ENCODE data around the gene PCP4.

PCP4 gene

GRCh38 chr21:39924577-39925308, 57.5 kb downstream of the PCP4 start:
- WGBS, result 88% methylated on average over 8 of the region's 8 CpGs

GRCh38 chr21:39927304-39927886, 60.2 kb downstream of the PCP4 start:
- no peak overlapping the region for H3K4me3 ChIP-seq (ENCODE audit: low read length)
- WGBS, result 86% methylated on average over 2 of the region's 2 CpGs

More at GRCh38 chr21:39924577-39925308, 57.5 kb downstream of the PCP4 start:
- H3K27me3 ChIP-seq (ENCODE audit: insufficient read depth, low read length), result no peaks in the 10 kb centered on the region
- H3K36me3 ChIP-seq (ENCODE audit: insufficient read depth, low read length), result no peaks in the 10 kb centered on the region
- no peaks in the 10 kb centered on the region for H3K9me3 ChIP-seq (ENCODE audit: insufficient read depth, low read depth, low read length)
- no peaks in the 10 kb centered on the region for H3K4me1 ChIP-seq (ENCODE audit: insufficient read depth, low read length)
- H3K9ac ChIP-seq (ENCODE audit: low read depth, low read length), result no peak overlapping the region
- H3K27ac ChIP-seq (ENCODE audit: low read depth, low read length), result no peak overlapping the region
- H3K4me3 ChIP-seq (ENCODE audit: low read length), result no peak overlapping the region

GRCh38 chr21:39932335-39932734, 65.1 kb downstream of the PCP4 start:
- H3K9ac ChIP-seq (ENCODE audit: low read depth, low read length), result no peak overlapping the region
- H3K4me1 ChIP-seq (ENCODE audit: insufficient read depth, low read length), result no peaks in the 10 kb centered on the region
- WGBS, result 100% methylated on average over 1 of the region's 1 CpG
- no peak overlapping the region for H3K27ac ChIP-seq (ENCODE audit: low read depth, low read length)
- H3K9me3 ChIP-seq (ENCODE audit: insufficient read depth, low read depth, low read length), result no peaks in the 10 kb centered on the region
- no peaks in the 10 kb centered on the region for H3K27me3 ChIP-seq (ENCODE audit: insufficient read depth, low read length)
- no peaks in the 10 kb centered on the region for H3K36me3 ChIP-seq (ENCODE audit: insufficient read depth, low read length)
- no peak overlapping the region for H3K4me3 ChIP-seq (ENCODE audit: low read length)

More at GRCh38 chr21:39927304-39927886, 60.2 kb downstream of the PCP4 start:
- H3K4me1 ChIP-seq (ENCODE audit: insufficient read depth, low read length), result no peaks in the 10 kb centered on the region
- H3K9me3 ChIP-seq (ENCODE audit: insufficient read depth, low read depth, low read length), result no peaks in the 10 kb centered on the region
- no peak overlapping the region for H3K27ac ChIP-seq (ENCODE audit: low read depth, low read length)
- no peaks in the 10 kb centered on the region for H3K27me3 ChIP-seq (ENCODE audit: insufficient read depth, low read length)
- H3K9ac ChIP-seq (ENCODE audit: low read depth, low read length), result no peak overlapping the region
- H3K36me3 ChIP-seq (ENCODE audit: insufficient read depth, low read length), result no peaks in the 10 kb centered on the region

GRCh38 chr21:39934895-39935294, 67.7 kb downstream of the PCP4 start:
- H3K27ac ChIP-seq (ENCODE audit: low read depth, low read length), result no peak overlapping the region
- no peak overlapping the region for H3K9ac ChIP-seq (ENCODE audit: low read depth, low read length)

GRCh38 chr21:39935716-39936115, 68.5 kb downstream of the PCP4 start:
- H3K9me3 ChIP-seq (ENCODE audit: insufficient read depth, low read depth, low read length), result no peaks in the 10 kb centered on the region
- no peak overlapping the region for H3K27ac ChIP-seq (ENCODE audit: low read depth, low read length)
- 94% methylated on average over 5 of the region's 5 CpGs for WGBS
- H3K36me3 ChIP-seq (ENCODE audit: insufficient read depth, low read length), result no peaks in the 10 kb centered on the region
- H3K9ac ChIP-seq (ENCODE audit: low read depth, low read length), result no peak overlapping the region
- no peaks in the 10 kb centered on the region for H3K27me3 ChIP-seq (ENCODE audit: insufficient read depth, low read length)
- H3K4me3 ChIP-seq (ENCODE audit: low read length), result no peak overlapping the region
- no peaks in the 10 kb centered on the region for H3K4me1 ChIP-seq (ENCODE audit: insufficient read depth, low read length)

More at GRCh38 chr21:39934895-39935294, 67.7 kb downstream of the PCP4 start:
- Histone ChIP-seq H3K36me3 (ENCODE audit: insufficient read depth, low read length) (no peaks in the 10 kb centered on the region), H3K4me1 (ENCODE audit: insufficient read depth, low read length) (no peaks in the 10 kb centered on the region), H3K9me3 (ENCODE audit: insufficient read depth, low read depth, low read length) (no peaks in the 10 kb centered on the region), H3K27me3 (ENCODE audit: insufficient read depth, low read length) (no peaks in the 10 kb centered on the region), H3K4me3 (ENCODE audit: low read length) (no peak overlapping the region)
- 95% methylated on average over 2 of the region's 2 CpGs for WGBS

- no peak overlapping the region for H3K4me3 ChIP-seq (ENCODE audit: low read length)
- no peaks in the 10 kb centered on the region for H3K4me1 ChIP-seq (ENCODE audit: insufficient read depth, low read length)
- H3K27ac ChIP-seq (ENCODE audit: low read depth, low read length), result no peak overlapping the region
- H3K9ac ChIP-seq (ENCODE audit: low read depth, low read length), result no peak overlapping the region
- WGBS, result 92% methylated on average over 8 of the region's 8 CpGs
- no peaks in the 10 kb centered on the region for H3K9me3 ChIP-seq (ENCODE audit: insufficient read depth, low read depth, low read length)
- H3K36me3 ChIP-seq (ENCODE audit: insufficient read depth, low read length), result no peaks in the 10 kb centered on the region
- no peaks in the 10 kb centered on the region for H3K27me3 ChIP-seq (ENCODE audit: insufficient read depth, low read length)
Measured at GRCh38 chr21:39938086-39938625, 70.9 kb downstream of the PCP4 start.

- Histone ChIP-seq H3K27me3 (ENCODE audit: insufficient read depth, low read length) (peaks cover 2% of the 10 kb centered on the region; the same call in 1 of the 2 replicates), H3K9me3 (ENCODE audit: insufficient read depth, low read depth, low read length) (no peaks in the 10 kb centered on the region; the same call in 1 of the 2 replicates), H3K9ac (ENCODE audit: low read depth, low read length) (no peak overlapping the region), H3K4me3 (ENCODE audit: low read length) (no peak overlapping the region), H3K27ac (ENCODE audit: low read depth, low read length) (no peak overlapping the region), H3K4me1 (ENCODE audit: insufficient read depth, low read length) (peaks cover 7% of the 10 kb centered on the region), H3K36me3 (ENCODE audit: insufficient read depth, low read length) (no peaks in the 10 kb centered on the region)
- 86% methylated on average over 2 of the region's 2 CpGs for WGBS
Measured at GRCh38 chr21:39946199-39946598, 79.0 kb downstream of the PCP4 start.

- Histone ChIP-seq H3K9me3 (ENCODE audit: insufficient read depth, low read depth, low read length) (no peaks in the 10 kb centered on the region; the same call in 1 of the 2 replicates), H3K36me3 (ENCODE audit: insufficient read depth, low read length) (no peaks in the 10 kb centered on the region), H3K4me3 (ENCODE audit: low read length) (no peak overlapping the region), H3K27me3 (ENCODE audit: insufficient read depth, low read length) (peaks cover 4% of the 10 kb centered on the region; the same call in 1 of the 2 replicates), H3K4me1 (ENCODE audit: insufficient read depth, low read length) (peaks cover 16% of the 10 kb centered on the region), H3K9ac (ENCODE audit: low read depth, low read length) (no peak overlapping the region), H3K27ac (ENCODE audit: low read depth, low read length) (no peak overlapping the region)
- 93% methylated on average over 1 of the region's 1 CpG for WGBS
Measured at GRCh38 chr21:39947031-39947430, 79.8 kb downstream of the PCP4 start.

GRCh38 chr21:39951183-39952101, 84.2 kb downstream of the PCP4 start:
- H3K36me3 ChIP-seq (ENCODE audit: insufficient read depth, low read length), result no peaks in the 10 kb centered on the region
- peaks cover 4% of the 10 kb centered on the region; the same call in 1 of the 2 replicates for H3K27me3 ChIP-seq (ENCODE audit: insufficient read depth, low read length)
- H3K9me3 ChIP-seq (ENCODE audit: insufficient read depth, low read depth, low read length), result no peaks in the 10 kb centered on the region
- 72% methylated on average over 18 of the region's 18 CpGs for WGBS
- no peak overlapping the region for H3K4me3 ChIP-seq (ENCODE audit: low read length)
- H3K4me1 ChIP-seq (ENCODE audit: insufficient read depth, low read length), result peaks cover 22% of the 10 kb centered on the region
- H3K9ac ChIP-seq (ENCODE audit: low read depth, low read length), result no peak overlapping the region
- no peak overlapping the region for H3K27ac ChIP-seq (ENCODE audit: low read depth, low read length)

- 77% methylated on average over 4 of the region's 4 CpGs for WGBS
- H3K4me1 ChIP-seq (ENCODE audit: insufficient read depth, low read length), result peaks cover 22% of the 10 kb centered on the region
- H3K36me3 ChIP-seq (ENCODE audit: insufficient read depth, low read length), result no peaks in the 10 kb centered on the region
- peaks cover 4% of the 10 kb centered on the region; the same call in 1 of the 2 replicates for H3K27me3 ChIP-seq (ENCODE audit: insufficient read depth, low read length)
- no peaks in the 10 kb centered on the region for H3K9me3 ChIP-seq (ENCODE audit: insufficient read depth, low read depth, low read length)
- H3K4me3 ChIP-seq (ENCODE audit: low read length), result no peak overlapping the region
- no peak overlapping the region for H3K27ac ChIP-seq (ENCODE audit: low read depth, low read length)
- H3K9ac ChIP-seq (ENCODE audit: low read depth, low read length), result no peak overlapping the region
Measured at GRCh38 chr21:39952265-39952664, 85.0 kb downstream of the PCP4 start.
